ENCODE measurements around the gene CTRB2. TPM values are rescaled to one million over a fixed set of nuclear protein-coding genes. Genes with fewer than 3 reads are reported as not detected.
A peak's percentile ranks its signal among the peaks of the same experiment; 100 is the strongest.

The CTRB2 gene
- total and polyA plus RNA-seq, 2 of the 8 experiments (the other 6 are each of a cell fraction or from before 2014, with no cell fraction given) = not detected

DNA sequence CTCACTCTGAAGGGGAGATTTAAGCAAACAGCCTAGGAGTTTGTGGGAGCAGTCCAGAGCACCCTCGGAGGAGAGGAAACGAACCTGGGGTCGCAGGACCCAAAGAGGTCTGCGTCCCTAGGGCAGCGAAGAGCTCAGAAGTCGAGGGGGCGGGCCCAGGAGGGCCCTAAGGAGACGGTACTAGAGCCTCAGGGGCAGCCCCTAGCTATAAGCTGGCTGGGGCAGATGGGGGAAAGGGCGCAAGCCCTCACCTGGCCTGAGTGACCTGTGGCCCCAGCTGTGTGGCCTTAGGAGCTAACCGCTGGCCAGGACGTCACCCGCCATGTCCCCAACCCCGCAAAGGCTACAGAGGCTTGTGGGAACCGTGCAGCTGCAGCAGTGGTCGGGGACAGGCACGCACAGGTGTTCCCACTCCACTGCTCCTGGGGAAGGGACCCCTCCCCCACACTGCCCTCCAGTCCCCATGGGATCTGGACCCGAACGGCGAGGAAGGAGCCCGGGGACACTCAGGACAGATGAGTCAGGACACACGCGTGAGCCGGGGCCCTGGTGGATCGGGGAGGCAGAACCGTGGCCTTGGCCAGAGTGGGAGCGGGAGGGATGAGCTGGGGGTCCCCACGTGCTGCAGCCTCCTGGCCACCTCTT is 2.0 kb upstream of the CTRB2 start:
- Histone ChIP-seq H3K79me1 (ENCODE audit: low read depth, low read length) (no peaks in the 10 kb centered on the region), H3K4me3 (ENCODE audit: extremely low read depth in 1 of 4, insufficient read depth in 2 of 4, low read depth in 3 of 4, low read length in 4 of 4) (no peak overlapping the region), H2BK5ac (ENCODE audit: low read depth, low read length) (no peak overlapping the region), H3K23me2 (ENCODE audit: low read depth, low read length) (no peaks in the 10 kb centered on the region), H3K18ac (ENCODE audit: extremely low read depth, low read length) (no peak overlapping the region), H2BK15ac (ENCODE audit: low read length) (no peak overlapping the region), H4K5ac (ENCODE audit: insufficient read length, low read depth, low read length) (no peak overlapping the region), H3K9me3 (ENCODE audit: insufficient read depth in 2 of 2, low read depth in 1 of 2, low read length in 1 of 2) (no peaks in the 10 kb centered on the region), H2AFZ (ENCODE audit: low read length) (no peak overlapping the region), H2BK12ac (ENCODE audit: low read depth, low read length) (no peak overlapping the region), H3K56ac (replicated peaks; ENCODE audit: insufficient read length, low read depth, low read length) (no peak overlapping the region), H3K27me3 (replicated peaks in 1 of 4; ENCODE audit: control insufficient read depth in 3 of 4, extremely low read depth in 1 of 4, insufficient read depth in 3 of 4, low read length in 3 of 4) (no peaks in the 10 kb centered on the region), H3K27ac (ENCODE audit: low read depth, low read length) (no peak overlapping the region), H4K8ac (ENCODE audit: extremely low read depth, insufficient read depth, low read length) (no peak overlapping the region; the same call in 1 of the 2 replicates), H3K79me2 (ENCODE audit: control insufficient read depth in 1 of 2, insufficient read depth in 2 of 2, low read length in 2 of 2) (no peaks in the 10 kb centered on the region), H2BK120ac (replicated peaks; ENCODE audit: low read depth, low read length) (no peak overlapping the region), H2AK5ac (ENCODE audit: low read depth, low read length) (no peak overlapping the region), H3K4me1 (replicated peaks in 1 of 4; ENCODE audit: control insufficient read depth in 3 of 4, insufficient read depth in 4 of 4, low read length in 3 of 4) (no peaks in the 10 kb centered on the region; a peak in 1 of 7 replicates), H2BK20ac (ENCODE audit: low read length) (no peak overlapping the region), H4K20me1 (replicated peaks in 1 of 2; ENCODE audit: control insufficient read depth in 1 of 2, insufficient read depth in 2 of 2, low read length in 2 of 2) (no peaks in the 10 kb centered on the region), H3K4ac (replicated peaks; ENCODE audit: insufficient read length, low read depth, low read length) (no peak overlapping the region), H4K91ac (replicated peaks; ENCODE audit: insufficient read length, low read length) (no peak overlapping the region), H3K36me3 (ENCODE audit: control insufficient read depth in 2 of 4, insufficient read depth in 4 of 4, low read length in 3 of 4) (no peaks in the 10 kb centered on the region), H3K14ac (ENCODE audit: insufficient read length) (no peak overlapping the region), H3K9ac (replicated peaks in 1 of 4; ENCODE audit: extremely low read depth in 1 of 4, low read depth in 3 of 4, low read length in 3 of 4) (peak overlapping the region in 1 of 4 experiments; percentile 36; a peak in 2 of 7 replicates), H3K23ac (ENCODE audit: insufficient read length) (no peak overlapping the region), H3K4me2 (ENCODE audit: insufficient read depth in 1 of 2, low read depth in 2 of 2, low read length in 2 of 2) (no peak overlapping the region)
- POLR2A ChIA-PET (ENCODE audit: partially characterized antibody) = interaction anchor here (0.7 to 7.1 kb wide), 9 partner anchors 17 to 86 kb away, joined by 3 to 115 read pairs (median 3); no protein-coding TSS in a partner anchor
- CTCF ChIA-PET (ENCODE audit: partially characterized antibody) = interaction anchor here (0.5 to 15.0 kb wide), 10 partner anchors 9 to 262 kb away, joined by 3 to 157 read pairs (median 3); no protein-coding TSS in a partner anchor
- DNase-seq (ENCODE audit: low read depth in 1 of 2, low spot score in 2 of 2) (no peak), FAIRE-seq (no peak)
- WGBS, 2 experiments (ENCODE audit: extremely low coverage in 1 of 2, insufficient coverage in 1 of 2, insufficient read length in 1 of 2, insufficient replicate concordance in 2 of 2, low coverage in 1 of 2, low lambda C conversion rate in 2 of 2, missing lambda C conversion rate in 1 of 2) = 94% methylated on average over 27 of the region's 27 CpGs; no CpG with 5 or more reads in 1 of the 2 experiments
- TF ChIP-seq POLR2AphosphoS5 (IDR thresholded peaks at IDR 0.05; ENCODE audit: low read depth, low read length) (no peak), PHF8 (conservative IDR thresholded peaks at IDR 0.05; ENCODE audit: low read depth, low read length) (no peak), SP4 (IDR thresholded peaks at IDR 0.05; ENCODE audit: low read length) (no peak), CTCF (IDR thresholded peaks at IDR 0.05; ENCODE audit: control extremely low read depth in 1 of 3, insufficient read depth in 1 of 3, low read depth in 1 of 3, low read length in 3 of 3) (no peak), SP2 (IDR thresholded peaks at IDR 0.05; ENCODE audit: low read length) (no peak), EZH2 (IDR thresholded peaks at IDR 0.05; ENCODE audit: low read depth, low read length, severe bottlenecking) (no peak), HDAC2 (IDR thresholded peaks at IDR 0.05; ENCODE audit: borderline replicate concordance in 1 of 2, low read depth in 2 of 2, low read length in 2 of 2) (no peak), CHD2 (IDR thresholded peaks at IDR 0.05; ENCODE audit: low read length) (no peak)
- TF ChIP-seq, protein P1, sequence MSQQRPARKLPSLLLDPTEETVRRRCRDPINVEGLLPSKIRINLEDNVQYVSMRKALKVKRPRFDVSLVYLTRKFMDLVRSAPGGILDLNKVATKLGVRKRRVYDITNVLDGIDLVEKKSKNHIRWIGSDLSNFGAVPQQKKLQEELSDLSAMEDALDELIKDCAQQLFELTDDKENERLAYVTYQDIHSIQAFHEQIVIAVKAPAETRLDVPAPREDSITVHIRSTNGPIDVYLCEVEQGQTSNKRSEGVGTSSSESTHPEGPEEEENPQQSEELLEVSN (IDR thresholded peaks at IDR 0.05) = no peak
